Measurements from ENCODE around the gene KIF26A.

DNA sequence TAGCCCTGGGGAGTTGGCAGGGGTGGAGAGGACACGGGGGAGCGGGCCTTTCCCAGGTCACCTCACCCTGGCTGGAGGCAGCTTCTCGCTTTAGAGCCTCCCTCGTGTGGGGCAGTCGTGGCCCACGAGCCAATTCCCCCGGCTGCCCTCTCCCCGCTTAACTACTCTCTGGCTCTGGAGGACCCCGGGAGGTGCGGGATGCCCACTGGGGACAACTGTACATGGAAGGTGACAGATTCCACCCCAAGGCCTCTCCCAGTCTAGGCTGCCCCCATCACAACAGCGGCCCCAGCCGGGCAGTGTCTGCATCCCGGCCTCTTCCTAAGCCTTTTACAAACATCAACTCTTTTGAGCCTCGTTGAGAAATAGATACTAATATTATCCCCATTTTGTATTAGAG, 78.1 kb downstream of the KIF26A start:
- no peak for TF ChIP-seq CTCF (IDR thresholded peaks at IDR 0.05; ENCODE audit: low read depth, low read length)
- TF ChIP-seq EZH2phosphoT487 (IDR thresholded peaks at IDR 0.05; ENCODE audit: low read depth) = no peak

All from OCI-LY3 (cell line).